Activated effector memory CD4-positive, alpha-beta T cell treated with anti-CD3 and anti-CD28 coated beads, Interleukin-2, amount 50 U/mL, for 16 hours (primary cell): ENCODE data around the gene AGXT2.

Source experiments
- DNase-seq: peaks from one replicate; pipeline ENCODE4 v3.0.0-alpha.2; 2020

AGXT2 gene

DNA sequence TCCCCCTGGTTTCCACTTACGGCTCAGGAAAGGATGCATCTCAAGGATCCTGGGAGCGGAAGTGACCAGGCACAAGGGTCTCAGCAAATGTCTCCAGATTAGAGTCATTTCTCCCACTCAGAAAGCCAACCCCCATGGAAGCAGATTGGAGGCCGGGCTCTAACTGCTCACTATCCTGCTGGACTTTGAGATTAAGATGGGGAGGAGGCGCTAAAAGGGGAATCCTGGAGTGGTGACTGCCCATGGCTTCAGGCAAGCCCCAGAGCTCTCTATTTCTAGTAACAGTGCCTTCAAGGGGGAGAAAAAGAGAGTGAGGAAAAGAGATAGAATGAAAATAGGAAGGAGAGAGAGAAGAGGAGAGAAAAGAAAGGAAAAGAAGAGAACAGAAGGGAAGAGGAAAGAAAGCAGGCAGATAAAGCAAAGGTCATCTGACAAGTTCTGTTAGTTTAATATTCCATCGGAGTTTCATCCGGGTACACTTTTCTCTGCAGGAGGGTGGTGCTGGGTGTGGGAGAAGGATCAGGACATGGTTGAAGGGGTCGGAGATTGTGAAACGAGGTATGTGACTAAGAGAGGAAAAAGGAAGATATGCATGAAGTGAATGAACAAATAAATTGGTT is at the start of gene AGXT2:
AGXT2 (minus strand) TSS at position 165 of the 620 bp plus-strand sequence; CDS start at position 108, 57 bp downstream.
- no peak for DNase-seq

DNA sequence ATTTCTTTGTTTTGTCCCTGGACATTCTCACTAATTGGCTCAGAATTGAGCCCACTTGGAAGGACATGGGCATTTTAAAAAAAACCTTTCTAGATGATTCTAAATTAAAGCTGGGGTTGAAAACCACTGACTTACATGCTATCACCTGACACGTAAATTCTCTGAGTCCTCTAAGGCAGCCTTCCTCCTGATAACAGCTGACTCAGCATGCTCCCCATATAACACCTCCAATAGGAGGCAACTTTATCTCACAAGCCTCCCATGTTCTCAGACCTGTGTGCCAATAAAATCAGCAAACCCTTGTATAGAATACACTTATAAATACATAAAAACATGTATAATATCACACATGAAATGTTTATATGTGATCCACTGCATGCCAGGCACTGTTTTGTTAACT is 49.2 kb upstream of the AGXT2 start:
- no peak for DNase-seq

GRCh38 chr5:35096216-35096615 is 48.5 kb upstream of the AGXT2 start:
- no peak for DNase-seq

- no peak for DNase-seq
These were observed 47.6 kb upstream of the AGXT2 start for GRCh38 chr5:35095366-35095765.

DNA sequence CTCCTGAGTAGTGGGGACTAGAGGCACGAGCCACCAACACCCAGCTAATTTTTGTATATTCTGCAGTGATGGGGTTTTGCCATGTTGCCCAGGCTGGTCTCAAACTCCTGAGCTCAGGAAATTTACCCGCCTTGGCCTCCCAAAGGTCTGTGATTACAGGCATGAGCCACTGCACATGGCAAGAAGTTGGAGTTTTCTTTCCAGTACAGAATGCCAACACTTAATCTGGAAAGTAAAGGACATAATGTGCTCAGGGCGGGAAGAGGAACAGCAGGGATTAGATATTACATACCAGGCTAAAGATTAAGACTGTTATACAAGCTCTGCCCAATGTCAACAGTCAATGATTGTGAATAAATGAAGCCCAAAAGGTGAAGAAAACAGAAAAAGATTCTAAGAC is 47.2 kb upstream of the AGXT2 start:
- no peak for DNase-seq

- no peak for DNase-seq
These were observed 45.0 kb upstream of the AGXT2 start for GRCh38 chr5:35092703-35093102.

- DNase-seq: no peak
These were observed 44.0 kb upstream of the AGXT2 start for GRCh38 chr5:35091704-35092103.

DNA sequence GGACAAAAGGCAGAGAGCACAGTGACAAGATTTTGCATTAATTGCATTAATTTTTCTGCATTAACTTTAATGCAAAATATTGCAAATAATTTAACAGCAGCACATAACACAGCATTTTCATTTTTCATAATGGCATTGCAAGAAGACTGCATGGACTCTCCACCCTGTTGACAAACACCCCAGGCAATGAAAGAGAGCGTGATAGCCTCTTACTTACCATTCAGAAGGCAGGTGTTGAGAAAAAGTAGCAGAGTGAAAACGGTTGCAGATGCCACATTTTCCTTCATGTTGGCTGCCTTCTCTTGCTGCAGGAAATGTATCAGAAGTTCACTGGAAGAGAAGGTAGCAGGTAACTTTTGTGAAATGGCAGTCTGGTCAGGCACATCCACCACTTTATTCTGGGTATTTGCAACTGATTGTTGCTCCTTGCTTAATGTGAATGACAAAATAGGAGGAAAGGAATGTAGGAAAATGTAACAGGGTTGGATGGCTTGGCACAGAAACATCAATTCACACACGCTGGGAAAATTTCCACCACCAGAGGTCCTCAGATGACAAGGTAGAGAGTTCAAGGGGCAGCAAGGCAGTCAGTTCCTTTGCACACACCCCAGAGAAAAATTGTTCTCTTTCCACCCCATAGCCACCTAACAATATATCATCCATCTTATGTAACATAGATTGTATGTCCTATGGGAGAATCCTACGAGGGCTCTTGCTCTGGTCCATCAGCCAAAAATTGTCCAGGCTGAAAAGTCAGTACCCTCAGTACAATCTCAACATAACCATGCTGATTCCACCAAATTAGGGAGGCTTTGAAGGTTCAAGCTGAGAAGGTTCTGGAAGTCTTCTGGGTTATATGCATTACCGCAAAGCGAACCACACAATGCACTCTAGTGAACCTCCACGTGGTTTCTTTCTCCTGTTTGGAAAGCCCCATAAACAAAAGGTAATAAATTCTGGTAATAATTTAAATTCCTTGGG is 41.9 kb upstream of the AGXT2 start:
- DNase-seq: peak; percentile 74

- no peak for DNase-seq
These were observed 40.2 kb upstream of the AGXT2 start for GRCh38 chr5:35087991-35088390.

DNA sequence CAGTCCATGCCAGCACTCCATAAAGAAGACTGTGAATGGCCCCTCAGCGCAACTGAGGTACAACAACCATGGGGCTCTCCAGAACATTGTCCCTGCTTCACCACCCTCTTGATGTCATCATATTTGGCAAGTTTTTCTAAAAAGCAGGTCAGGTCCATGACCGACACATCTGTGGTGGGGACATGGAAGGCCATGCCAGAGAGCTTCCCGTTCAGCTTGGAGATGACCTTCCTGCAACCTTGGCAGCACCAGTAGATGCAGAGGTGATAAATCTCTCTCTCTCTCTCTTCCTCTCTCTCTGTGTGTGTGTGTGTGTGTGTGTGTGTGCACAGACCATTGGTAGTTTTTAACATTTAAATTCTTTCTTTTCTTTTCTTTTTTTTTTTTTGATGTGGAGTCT is 35.4 kb upstream of the AGXT2 start:
- no peak for DNase-seq

DNA sequence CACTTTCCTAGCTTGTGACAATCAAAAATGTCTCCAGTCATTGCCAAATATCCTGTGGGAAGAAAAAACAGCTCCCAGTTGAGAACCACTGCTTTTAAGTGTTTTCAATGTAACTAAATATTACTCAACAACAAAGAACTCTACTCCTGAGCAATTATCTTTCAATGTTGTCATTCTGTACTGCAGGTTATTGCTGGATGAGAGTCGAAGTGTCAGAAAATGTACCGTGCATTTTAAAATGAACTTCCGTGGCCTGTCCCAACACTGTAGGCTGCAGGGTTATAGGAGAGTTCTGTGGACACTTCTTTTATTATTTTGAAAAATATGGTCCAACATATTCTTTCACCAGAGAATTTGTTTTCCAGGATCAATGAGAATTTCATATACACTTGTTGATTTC is 34.8 kb upstream of the AGXT2 start:
- no peak for DNase-seq

- no peak for DNase-seq
These were observed 33.4 kb upstream of the AGXT2 start for GRCh38 chr5:35081134-35081533.

GRCh38 chr5:35073160-35073559 is 25.4 kb upstream of the AGXT2 start:
- no peak for DNase-seq

GRCh38 chr5:35069188-35069587 is 21.4 kb upstream of the AGXT2 start:
- DNase-seq: no peak

DNA sequence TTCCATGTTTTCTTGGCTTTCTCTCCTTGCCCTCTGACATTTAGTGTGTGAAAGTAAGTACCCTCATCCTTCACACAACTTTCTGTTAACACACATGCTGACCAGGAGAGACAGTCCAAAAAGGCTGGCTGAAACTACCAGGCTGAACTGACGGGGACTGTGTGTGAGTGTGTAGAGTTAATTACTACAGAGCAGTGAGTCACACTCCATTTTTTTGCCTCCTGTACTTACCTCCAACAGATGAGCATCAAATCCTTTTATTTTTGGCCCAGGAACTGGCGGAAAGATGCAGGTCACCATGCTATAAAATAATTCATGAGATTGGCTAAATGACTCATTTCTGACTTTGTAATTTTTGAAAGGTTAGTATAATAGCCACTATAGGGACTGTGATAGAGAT is 20.2 kb upstream of the AGXT2 start:
- DNase-seq: no peak

GRCh38 chr5:35066260-35066795 is 18.6 kb upstream of the AGXT2 start:
- DNase-seq: no peak

- DNase-seq: no peak
These were observed 15.7 kb upstream of the AGXT2 start for GRCh38 chr5:35063414-35063813.

DNA sequence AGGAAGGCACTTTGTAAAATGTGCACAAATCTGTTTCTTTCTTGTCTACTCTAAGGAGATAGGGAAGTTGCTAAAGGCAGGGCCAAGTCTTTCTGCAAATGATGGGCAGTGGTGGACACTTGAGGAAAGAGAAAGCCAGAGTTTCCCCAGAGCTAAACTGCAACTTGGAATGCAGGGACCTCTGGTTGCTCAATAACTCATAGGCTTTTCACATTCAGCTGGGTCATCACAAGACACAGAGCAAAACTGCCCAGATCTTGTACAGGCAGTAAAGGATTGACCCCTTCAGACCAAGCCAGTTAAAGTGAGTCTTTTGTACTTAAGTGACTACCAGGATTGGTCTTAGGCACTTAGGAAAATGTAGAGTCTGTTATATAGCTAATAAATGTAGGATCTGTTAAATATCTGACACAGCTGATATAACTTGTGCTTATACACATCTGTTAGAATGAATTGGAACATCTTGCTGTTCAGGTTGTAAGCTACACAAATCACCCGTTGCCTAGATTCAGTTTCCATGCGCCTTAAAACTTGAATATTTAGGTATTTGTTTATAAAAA is 13.5 kb upstream of the AGXT2 start:
- no peak for DNase-seq

GRCh38 chr5:35060236-35060635 is 12.5 kb upstream of the AGXT2 start:
- DNase-seq: no peak

DNA sequence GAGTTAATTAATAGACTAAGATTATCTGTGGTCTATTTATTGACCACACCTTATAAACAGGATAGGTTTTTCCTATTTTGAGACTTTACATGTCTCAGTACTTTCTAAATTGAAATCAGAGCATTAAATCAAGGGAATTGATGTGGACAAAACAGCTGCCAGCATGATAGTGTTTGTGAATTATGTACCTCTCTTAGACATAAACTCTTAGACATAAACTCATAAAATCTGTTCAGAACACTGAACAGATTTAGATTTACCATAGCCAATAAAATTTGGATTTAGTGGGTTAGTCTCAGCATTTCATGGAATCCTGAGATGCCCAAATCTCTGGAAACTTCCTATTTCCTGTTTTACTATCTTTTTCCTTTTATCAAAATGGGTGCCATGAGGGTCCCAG is 11.5 kb upstream of the AGXT2 start:
- no peak for DNase-seq

DNA sequence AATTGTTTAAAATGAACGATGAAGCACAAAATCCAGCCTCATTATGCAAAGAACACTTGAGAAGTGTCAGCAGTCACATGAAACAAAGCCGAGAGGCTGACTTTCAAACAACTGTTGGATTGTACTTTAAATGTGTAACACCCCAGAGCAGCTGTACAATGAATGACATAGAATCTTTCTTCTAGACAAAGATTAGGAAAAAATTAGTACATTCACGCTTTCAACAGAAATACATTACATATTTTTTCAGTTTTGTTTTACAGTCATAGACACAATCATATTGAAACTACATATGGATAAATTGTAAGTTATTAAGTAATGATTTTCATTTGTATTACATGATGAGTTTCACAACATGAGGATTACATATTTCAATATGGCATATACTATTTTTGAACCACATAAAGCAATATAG is 10.6 kb upstream of the AGXT2 start:
- no peak for DNase-seq

- DNase-seq: no peak
These were observed 8.9 kb upstream of the AGXT2 start for GRCh38 chr5:35056686-35057085.

GRCh38 chr5:35052838-35053237 is 5.1 kb upstream of the AGXT2 start:
- DNase-seq: no peak
